Calu3 (cell line): Measurements from ENCODE around the gene NARS2. TPM values are rescaled to one million over a fixed set of nuclear protein-coding genes. Genes with fewer than 3 reads are reported as not detected.

Experiments
- BruUV-seq: library from RNA; stranded (reverse); fragments of 400-500 nt; replicated peaks from 2 replicates; lab custom pipeline; 2021; lab: Mats Ljungman, UMichigan
- CTCF ChIA-PET: fragments of 300-600 bp; sonication (Branson Sonifier 250); formaldehyde crosslinking; loops from one replicate; lab custom pipeline; 2022; ENCODE audit warnings: antibody characterized with exemption; lab: Charles Lee
- DNase-seq: peaks from one replicate; pipeline ENCODE4 v3.0.0; 2022
- H3K27ac Mint-ChIP-seq: one replicate; pipeline ENCODE4 v1.8.0; 2022; ENCODE audit warnings: mixed read lengths; ENCODE audit not compliant: unreplicated experiment
- H3K27me3 Mint-ChIP-seq: one replicate; pipeline ENCODE4 v1.8.0; 2022; ENCODE audit warnings: mixed read lengths; ENCODE audit not compliant: unreplicated experiment
- H3K36me3 Mint-ChIP-seq: one replicate; pipeline ENCODE4 v1.8.0; 2022; ENCODE audit warnings: mild to moderate bottlenecking, moderate library complexity, mixed read lengths; ENCODE audit not compliant: insufficient read depth, unreplicated experiment
- H3K4me1 Mint-ChIP-seq: one replicate; pipeline ENCODE4 v1.8.0; 2022; ENCODE audit warnings: mild to moderate bottlenecking, low read depth, mixed read lengths; ENCODE audit not compliant: unreplicated experiment
- H3K4me3 Mint-ChIP-seq: one replicate; pipeline ENCODE4 v1.8.0; 2022; ENCODE audit warnings: mild to moderate bottlenecking, low read depth, moderate library complexity, mixed read lengths; ENCODE audit not compliant: unreplicated experiment
- H3K9me3 Mint-ChIP-seq: one replicate; pipeline ENCODE4 v1.8.0; 2022; ENCODE audit warnings: low read depth, mixed read lengths; ENCODE audit not compliant: unreplicated experiment
- intact Hi-C: fragments of 100-400 bp; cut with micrococcal nuclease; formaldehyde crosslinking; loops from one replicate; pipeline ENCODE4 v1.10.0; 2022; ENCODE audit not compliant: unreplicated experiment
- total RNA-seq: library from RNA; stranded (reverse); gene quantifications from 2 replicates; pipeline ENCODE4 v1.2.3, GENCODE V29; 2022
- TF ChIP-seq, protein P1 (sequence below): fragments of 200-600 bp; IDR thresholded peaks from one replicate; pipeline ENCODE4 v1.8.0; 2022; ENCODE audit warnings: antibody characterized with exemption; ENCODE audit not compliant: unreplicated experiment

Gene NARS2
- total RNA-seq, 1 experiment from 2014 or later, result 17.8 TPM

DNA sequence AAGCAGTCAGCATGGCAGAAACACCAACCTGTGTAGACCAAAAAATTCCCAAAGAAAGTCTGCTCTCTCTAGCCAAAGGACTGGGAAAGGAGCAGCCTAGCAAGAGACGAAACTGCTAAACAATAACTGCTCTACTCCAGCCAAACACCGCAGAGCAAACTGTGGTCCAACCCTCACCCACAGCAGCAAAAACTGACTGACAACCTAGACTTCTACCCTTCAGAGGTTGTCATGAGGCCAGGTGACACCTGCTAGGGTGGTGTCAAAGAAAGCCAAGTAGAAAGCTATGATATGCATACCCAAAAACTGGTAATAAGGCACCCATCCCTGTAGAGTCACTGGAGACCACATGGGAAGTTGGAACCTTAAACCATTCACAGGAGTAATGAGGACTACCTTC, 168.9 kb downstream of the NARS2 start:
- CTCF ChIA-PET, result no interaction called here
- peaks cover 8% of the 10 kb centered on the region for H3K9me3 Mint-ChIP-seq
- H3K4me3 Mint-ChIP-seq, result no peak overlapping the region
- H3K4me1 Mint-ChIP-seq, result no peaks in the 10 kb centered on the region
- DNase-seq, result no peak
- BruUV-seq, result no TSS peak
- H3K36me3 Mint-ChIP-seq, result no peaks in the 10 kb centered on the region
- no peaks in the 10 kb centered on the region for H3K27me3 Mint-ChIP-seq
- H3K27ac Mint-ChIP-seq, result no peak overlapping the region
- TF ChIP-seq, protein P1, sequence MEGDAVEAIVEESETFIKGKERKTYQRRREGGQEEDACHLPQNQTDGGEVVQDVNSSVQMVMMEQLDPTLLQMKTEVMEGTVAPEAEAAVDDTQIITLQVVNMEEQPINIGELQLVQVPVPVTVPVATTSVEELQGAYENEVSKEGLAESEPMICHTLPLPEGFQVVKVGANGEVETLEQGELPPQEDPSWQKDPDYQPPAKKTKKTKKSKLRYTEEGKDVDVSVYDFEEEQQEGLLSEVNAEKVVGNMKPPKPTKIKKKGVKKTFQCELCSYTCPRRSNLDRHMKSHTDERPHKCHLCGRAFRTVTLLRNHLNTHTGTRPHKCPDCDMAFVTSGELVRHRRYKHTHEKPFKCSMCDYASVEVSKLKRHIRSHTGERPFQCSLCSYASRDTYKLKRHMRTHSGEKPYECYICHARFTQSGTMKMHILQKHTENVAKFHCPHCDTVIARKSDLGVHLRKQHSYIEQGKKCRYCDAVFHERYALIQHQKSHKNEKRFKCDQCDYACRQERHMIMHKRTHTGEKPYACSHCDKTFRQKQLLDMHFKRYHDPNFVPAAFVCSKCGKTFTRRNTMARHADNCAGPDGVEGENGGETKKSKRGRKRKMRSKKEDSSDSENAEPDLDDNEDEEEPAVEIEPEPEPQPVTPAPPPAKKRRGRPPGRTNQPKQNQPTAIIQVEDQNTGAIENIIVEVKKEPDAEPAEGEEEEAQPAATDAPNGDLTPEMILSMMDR, result no peak
- intact Hi-C loops, result loop anchor here (10.0 kb wide), 1 partner anchor 61 kb away; no protein-coding TSS in a partner anchor

DNA sequence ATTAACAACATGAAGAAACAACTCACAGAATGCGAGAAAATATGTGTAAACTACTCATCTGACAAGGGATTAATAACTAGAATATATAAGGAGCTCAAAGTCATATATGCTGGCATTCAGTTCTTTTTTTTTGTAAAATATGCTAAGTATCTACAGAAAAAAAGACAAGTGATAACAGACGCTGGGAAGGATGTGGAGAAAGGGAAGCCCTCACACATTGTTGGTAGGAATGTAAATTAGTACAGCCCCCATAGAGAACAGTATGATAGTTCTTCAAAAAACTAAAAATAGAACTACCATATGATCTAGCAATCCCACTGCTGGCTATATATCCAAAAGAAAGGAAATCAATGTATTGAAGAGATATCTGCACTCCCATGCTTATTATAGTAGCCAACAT, 170.9 kb downstream of the NARS2 start:
- BruUV-seq, result no TSS peak
- Mint-ChIP-seq H3K4me1 (no peaks in the 10 kb centered on the region), H3K4me3 (no peak overlapping the region), H3K27me3 (no peaks in the 10 kb centered on the region), H3K9me3 (peaks cover 8% of the 10 kb centered on the region), H3K27ac (no peak overlapping the region), H3K36me3 (no peaks in the 10 kb centered on the region)
- no peak for DNase-seq
- CTCF ChIA-PET, result no interaction called here
- TF ChIP-seq, protein P1, result no peak
- intact Hi-C loops, result loop anchor here (10.0 kb wide), 1 partner anchor 59 kb away; no protein-coding TSS in a partner anchor

DNA sequence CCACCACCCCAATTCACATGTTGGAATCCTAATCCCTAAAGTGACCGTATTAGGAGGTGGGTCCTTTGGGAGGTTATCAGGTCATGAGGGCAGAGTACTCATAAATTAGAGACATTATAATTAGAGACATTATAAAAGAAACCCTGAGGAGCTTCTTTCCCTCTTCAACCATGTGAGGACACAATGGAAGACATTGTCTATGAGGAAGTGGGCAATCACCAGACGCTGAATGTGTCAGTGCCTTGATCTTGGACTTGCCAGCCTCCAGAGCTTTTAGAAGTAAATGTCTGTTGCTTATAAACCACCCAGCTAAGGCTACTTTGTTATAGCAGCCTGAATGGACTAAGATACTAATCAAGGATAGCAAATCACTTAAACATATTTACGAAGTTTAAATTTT, 171.8 kb downstream of the NARS2 start:
- no peaks in the 10 kb centered on the region for H3K27me3 Mint-ChIP-seq
- no peaks in the 10 kb centered on the region for H3K4me1 Mint-ChIP-seq
- no peak overlapping the region for H3K27ac Mint-ChIP-seq
- TF ChIP-seq, protein P1, result no peak
- no TSS peak for BruUV-seq
- H3K9me3 Mint-ChIP-seq, result peaks cover 8% of the 10 kb centered on the region
- no peak for DNase-seq
- CTCF ChIA-PET, result interaction anchor here (0.6 kb wide), 1 partner anchor 315 kb away, joined by 3 read pairs; no protein-coding TSS in a partner anchor
- H3K4me3 Mint-ChIP-seq, result no peak overlapping the region
- intact Hi-C loops, result loop anchor here (10.0 kb wide), 1 partner anchor 58 kb away; no protein-coding TSS in a partner anchor
- H3K36me3 Mint-ChIP-seq, result no peaks in the 10 kb centered on the region

DNA sequence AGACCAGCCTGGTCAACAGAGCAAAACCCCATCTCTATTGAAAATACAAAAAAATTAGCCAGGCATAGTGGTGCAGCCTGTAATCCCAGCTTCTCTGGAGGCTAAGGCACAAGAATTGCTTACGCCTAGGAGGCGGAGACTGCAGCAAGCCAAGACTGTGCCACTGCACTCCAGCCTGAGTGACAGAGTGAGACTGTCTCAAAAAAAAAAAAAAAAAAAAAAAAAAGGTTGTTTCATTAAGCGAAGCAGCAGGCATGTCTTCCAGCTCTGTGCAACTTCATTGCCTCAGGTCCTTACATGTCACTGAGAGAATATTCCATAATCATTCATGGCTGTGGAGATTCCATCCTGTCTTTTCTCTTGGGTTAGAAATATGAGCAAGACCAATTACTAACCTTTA, 174.0 kb downstream of the NARS2 start:
- BruUV-seq, result no TSS peak
- no peaks in the 10 kb centered on the region for H3K36me3 Mint-ChIP-seq
- no peaks in the 10 kb centered on the region for H3K27me3 Mint-ChIP-seq
- no peak overlapping the region for H3K27ac Mint-ChIP-seq
- CTCF ChIA-PET, result interaction anchor here (0.6 kb wide), 1 partner anchor 9 kb away, joined by 10 read pairs; no protein-coding TSS in a partner anchor
- H3K4me3 Mint-ChIP-seq, result no peak overlapping the region
- no peaks in the 10 kb centered on the region for H3K9me3 Mint-ChIP-seq
- intact Hi-C loops, result loop anchor here (10.0 kb wide), 1 partner anchor 56 kb away; no protein-coding TSS in a partner anchor
- no peak for DNase-seq
- H3K4me1 Mint-ChIP-seq, result no peaks in the 10 kb centered on the region
- TF ChIP-seq, protein P1, result no peak
